T-helper 2 cell treated with Interferon-gamma antibody and Interleukin-4, amounts not matched to agents 100 ng/mL and 5 ng/mL, for 36 hours (primary cell): ENCODE results near the gene GHR. TPM values are rescaled to one million over a fixed set of nuclear protein-coding genes. Genes with fewer than 3 reads are reported as not detected.

Experiments used
- intact Hi-C: fragments of 100-400 bp; cut with micrococcal nuclease; formaldehyde crosslinking; loops from one replicate; pipeline ENCODE4 v1.15.1; 2023
- total RNA-seq: library from RNA; stranded (reverse); gene quantifications from 2 replicates; pipeline ENCODE4 v1.2.3, GENCODE V29; 2022

The GHR gene
- total RNA-seq, 1 donor from 2014 or later: not detected

GRCh38 chr5:42638972-42639371, 215.7 kb downstream of the GHR start:
- intact Hi-C loops: no loop called here

GRCh38 chr5:42640835-42641234, 217.6 kb downstream of the GHR start:
- intact Hi-C loops: no loop called here

- intact Hi-C loops: no loop called here
Observed at GRCh38 chr5:42641336-42642005, 218.2 kb downstream of the GHR start.

GRCh38 chr5:42642006-42642405, 218.8 kb downstream of the GHR start:
- intact Hi-C loops: no loop called here

GRCh38 chr5:42643360-42643759, 220.1 kb downstream of the GHR start:
- intact Hi-C loops: no loop called here

- intact Hi-C loops: no loop called here
Observed at GRCh38 chr5:42645138-42645537, 221.9 kb downstream of the GHR start.

GRCh38 chr5:42648036-42648435, 224.8 kb downstream of the GHR start:
- intact Hi-C loops: no loop called here

- intact Hi-C loops: no loop called here
Observed at GRCh38 chr5:42648915-42649314, 225.7 kb downstream of the GHR start.

- intact Hi-C loops: loop anchor here (10.0 kb wide), 1 partner anchor 115 kb away; no protein-coding TSS in a partner anchor
Observed at GRCh38 chr5:42650084-42650483, 226.8 kb downstream of the GHR start.

GRCh38 chr5:42653705-42654104, 230.5 kb downstream of the GHR start:
- intact Hi-C loops: loop anchor here (10.0 kb wide), 1 partner anchor 111 kb away; no protein-coding TSS in a partner anchor

- intact Hi-C loops: loop anchor here (10.0 kb wide), 1 partner anchor 110 kb away; no protein-coding TSS in a partner anchor
Observed at GRCh38 chr5:42654645-42655044, 231.4 kb downstream of the GHR start.

GRCh38 chr5:42655982-42656650, 232.9 kb downstream of the GHR start:
- intact Hi-C loops: loop anchor here (10.0 kb wide), 1 partner anchor 109 kb away; no protein-coding TSS in a partner anchor

GRCh38 chr5:42656651-42657015, 233.4 kb downstream of the GHR start:
- intact Hi-C loops: loop anchor here (10.0 kb wide), 1 partner anchor 108 kb away; no protein-coding TSS in a partner anchor

- intact Hi-C loops: loop anchor here (10.0 kb wide), 1 partner anchor 105 kb away; no protein-coding TSS in a partner anchor
Observed at GRCh38 chr5:42659869-42660268, 236.6 kb downstream of the GHR start.

GRCh38 chr5:42665857-42666256, 242.6 kb downstream of the GHR start:
- intact Hi-C loops: no loop called here

GRCh38 chr5:42666869-42667268, 243.6 kb downstream of the GHR start:
- intact Hi-C loops: no loop called here

- intact Hi-C loops: no loop called here
Observed at GRCh38 chr5:42668254-42668653, 245.0 kb downstream of the GHR start.

- intact Hi-C loops: no loop called here
Observed at GRCh38 chr5:42672925-42673324, 249.7 kb downstream of the GHR start.

GRCh38 chr5:42675602-42676001, 252.4 kb downstream of the GHR start:
- intact Hi-C loops: no loop called here

GRCh38 chr5:42676362-42676761, 253.1 kb downstream of the GHR start:
- intact Hi-C loops: no loop called here

- intact Hi-C loops: no loop called here
Observed at GRCh38 chr5:42677156-42677842, 254.1 kb downstream of the GHR start.

GRCh38 chr5:42680046-42680445, 256.8 kb downstream of the GHR start:
- intact Hi-C loops: no loop called here
